Epithelial cell of prostate (primary cell): ENCODE data around the gene TENM4.
A peak's percentile ranks its signal among the peaks of the same experiment; 100 is the strongest.
"Not testable (repeated sequence)": the region's sequence is repeated elsewhere in the genome, so short reads cannot be mapped to it uniquely, and the experiment has no call there.

Experiments used
- DNase-seq: peaks from one replicate; pipeline ENCODE4 v3.0.0-alpha.2; 2011; ENCODE audit warnings: low read depth, low spot score
- H3K27ac ChIP-seq: fragments of 450-650 bp; 2 replicates; pipeline ENCODE4 v1.5.1; 2017; ENCODE audit warnings: mild to moderate bottlenecking

TENM4 gene

DNA sequence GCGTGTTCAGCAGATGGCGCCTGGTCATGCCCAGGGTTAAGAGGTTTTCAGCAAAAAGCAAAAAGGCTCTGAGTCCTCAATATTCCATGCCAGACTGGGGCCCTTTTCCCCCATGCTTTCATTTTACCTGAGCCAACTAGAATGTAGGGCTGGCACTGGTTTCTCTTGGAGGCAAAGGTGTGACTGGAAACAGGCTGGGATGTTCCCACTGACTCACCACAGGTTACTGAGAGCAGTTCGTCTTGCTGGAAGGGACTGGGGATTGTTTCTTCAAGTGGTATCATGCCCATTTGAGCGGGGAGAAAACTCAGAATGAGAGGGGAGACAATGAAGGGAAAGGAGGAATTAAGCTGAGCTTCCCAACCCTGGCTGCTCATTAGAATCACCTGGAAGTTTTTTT lies 243.9 kb downstream of the TENM4 start:
- no peak for DNase-seq

DNA sequence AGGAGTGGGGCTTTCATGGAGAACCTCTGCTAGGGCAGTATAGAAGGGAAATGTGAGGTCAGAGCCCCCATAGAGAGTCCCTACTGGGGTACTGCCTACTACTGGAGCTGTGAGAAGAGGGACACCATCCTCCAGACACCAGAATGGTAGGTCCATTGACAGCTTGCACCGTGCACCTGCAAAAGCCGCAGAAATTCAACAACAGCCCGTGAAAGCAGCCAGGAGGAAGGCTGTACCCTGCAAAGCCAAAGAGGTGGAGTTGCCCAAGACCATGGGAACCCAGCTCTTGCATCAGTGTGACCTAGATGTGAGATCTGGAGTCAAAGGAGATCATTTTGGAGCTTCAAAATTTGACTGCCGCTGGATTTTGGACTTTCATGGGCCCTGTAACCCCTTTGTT lies 245.6 kb downstream of the TENM4 start:
- DNase-seq: no peak
- H3K27ac ChIP-seq: no peak overlapping the region

More for the DNA sequence above, 243.9 kb downstream of the TENM4 start:
- H3K27ac ChIP-seq: no peak overlapping the region

DNA sequence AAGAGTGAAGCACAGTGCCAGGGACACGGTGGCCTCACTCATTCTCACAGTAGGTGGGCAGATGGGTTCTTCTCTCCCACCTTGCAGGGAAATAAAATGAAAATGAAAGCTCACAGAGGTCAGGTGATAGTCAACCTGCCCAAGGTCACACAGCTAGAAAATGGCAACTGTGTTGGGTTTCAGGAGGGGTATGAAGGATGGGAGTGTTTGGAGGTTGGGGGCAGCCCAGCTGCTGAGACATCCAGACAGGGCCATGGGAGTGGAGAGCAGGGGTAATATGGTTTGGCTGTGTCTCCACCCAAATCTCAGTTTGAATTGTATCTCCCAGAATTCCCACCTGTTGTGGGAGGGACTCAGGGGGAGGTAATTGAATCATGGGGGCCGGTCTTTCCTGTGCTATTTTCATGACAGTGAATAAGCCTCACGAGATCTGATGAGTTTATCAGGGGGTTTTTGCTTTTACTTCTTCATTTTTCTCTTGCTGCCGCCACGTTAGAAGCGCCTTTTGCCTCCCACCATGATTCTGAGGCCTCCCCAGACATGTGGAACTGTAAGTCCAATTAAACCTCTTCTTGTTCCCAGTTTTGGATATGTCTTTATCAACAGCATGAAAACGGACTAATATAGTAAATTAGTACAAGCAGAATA lies 247.0 kb downstream of the TENM4 start:
- no peak overlapping the region for H3K27ac ChIP-seq
- DNase-seq: no peak

DNA sequence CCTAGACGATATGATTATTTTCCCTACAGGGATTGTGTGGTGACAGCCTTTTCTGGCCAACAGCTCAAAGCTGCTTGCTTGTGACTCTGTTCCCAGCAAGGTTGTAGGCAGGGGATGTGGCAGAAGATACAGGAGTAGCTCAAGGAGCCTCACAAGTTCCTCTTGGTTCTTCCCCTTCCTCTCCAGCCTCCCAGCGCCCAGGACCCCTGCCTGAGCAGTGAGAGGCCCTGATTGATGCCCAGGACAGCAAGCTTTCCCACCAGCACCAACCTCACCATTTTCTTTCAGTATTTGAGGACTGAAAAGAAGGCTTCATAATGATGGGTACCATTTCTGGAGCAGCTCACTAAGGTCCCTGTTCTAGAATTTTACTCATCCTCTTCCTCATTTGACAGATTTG lies 248.0 kb downstream of the TENM4 start:
- no peak overlapping the region for H3K27ac ChIP-seq
- DNase-seq: no peak

DNA sequence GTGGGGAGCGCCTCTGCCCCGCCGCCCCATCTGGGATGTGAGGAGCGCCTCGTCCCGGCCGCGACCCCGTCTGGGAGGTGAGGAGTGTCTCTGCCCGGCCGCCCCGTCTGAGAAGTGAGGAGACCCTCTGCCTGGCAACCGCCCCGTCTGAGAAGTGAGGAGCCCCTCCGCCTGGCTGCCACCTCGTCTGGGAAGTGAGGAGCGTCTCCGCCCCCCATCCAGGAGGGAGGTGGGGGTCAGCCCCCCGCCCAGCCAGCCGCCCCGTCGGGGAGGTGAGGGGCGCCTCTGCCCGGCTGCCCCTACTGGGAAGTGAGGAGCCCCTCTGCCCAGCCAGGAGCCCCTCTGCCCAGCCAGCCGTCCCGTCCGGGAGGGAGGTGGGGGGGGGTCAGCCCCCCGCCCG lies 249.1 kb downstream of the TENM4 start:
- not testable (repeated sequence) for H3K27ac ChIP-seq, DNase-seq

DNA sequence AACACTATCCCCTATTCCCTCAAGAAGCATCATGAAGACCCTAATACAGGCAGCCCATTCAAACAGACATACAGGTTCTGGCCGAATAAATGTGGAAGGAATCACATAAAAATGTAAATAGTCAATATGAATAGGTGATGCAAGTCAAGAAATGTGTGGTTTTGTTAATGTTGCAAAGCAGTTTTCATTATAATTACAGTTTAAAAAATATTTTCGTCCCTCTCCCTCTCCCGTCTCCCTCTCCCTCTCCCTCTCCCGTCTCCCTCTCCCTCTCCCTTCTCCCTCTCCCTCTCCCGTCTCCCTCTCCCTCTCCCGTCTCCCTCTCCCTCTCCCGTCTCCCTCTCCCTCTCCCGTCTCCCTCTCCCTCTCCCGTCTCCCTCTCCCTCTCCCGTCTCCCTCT lies 250.3 kb downstream of the TENM4 start:
- DNase-seq, H3K27ac ChIP-seq: not testable (repeated sequence)

DNA sequence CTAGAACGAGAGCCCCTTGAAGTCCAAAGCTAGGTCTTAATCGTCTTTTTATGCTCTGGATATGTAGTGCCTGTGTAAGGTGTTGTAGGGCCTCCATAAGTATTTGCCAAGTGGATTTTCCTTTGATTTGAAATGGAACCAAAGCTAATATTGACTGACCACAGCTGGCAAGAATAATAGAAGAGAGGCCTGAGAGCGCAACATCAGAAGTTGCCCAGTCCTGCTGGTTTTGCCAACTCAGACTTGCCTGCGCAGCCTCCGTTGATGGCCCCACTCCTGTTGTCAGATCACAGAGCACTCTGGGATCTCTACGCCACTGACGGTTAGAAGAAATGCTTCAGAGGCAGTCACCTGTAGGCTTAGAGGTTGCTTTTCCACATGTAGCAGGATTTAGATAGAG lies 251.2 kb downstream of the TENM4 start:
- H3K27ac ChIP-seq: no peak overlapping the region
- DNase-seq: no peak

DNA sequence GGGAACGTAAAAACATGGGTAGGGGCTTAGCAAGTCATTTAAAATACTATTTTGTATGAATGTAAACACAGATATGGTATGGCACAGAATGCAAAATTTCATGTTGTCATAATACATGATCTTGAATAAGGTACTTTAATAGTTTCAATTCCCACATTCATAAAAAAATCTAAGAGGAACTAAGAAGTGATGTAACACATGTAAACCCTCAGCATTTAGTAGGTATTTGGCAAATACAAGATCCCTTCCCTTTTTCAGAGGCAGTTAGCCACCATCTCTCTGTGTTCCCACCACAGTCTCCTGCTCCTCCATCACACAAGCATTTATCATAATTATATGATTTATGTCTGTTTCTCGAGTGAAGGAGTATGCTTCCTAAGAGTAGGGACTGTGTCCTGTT lies 251.8 kb downstream of the TENM4 start:
- no peak overlapping the region for H3K27ac ChIP-seq
- no peak for DNase-seq

DNA sequence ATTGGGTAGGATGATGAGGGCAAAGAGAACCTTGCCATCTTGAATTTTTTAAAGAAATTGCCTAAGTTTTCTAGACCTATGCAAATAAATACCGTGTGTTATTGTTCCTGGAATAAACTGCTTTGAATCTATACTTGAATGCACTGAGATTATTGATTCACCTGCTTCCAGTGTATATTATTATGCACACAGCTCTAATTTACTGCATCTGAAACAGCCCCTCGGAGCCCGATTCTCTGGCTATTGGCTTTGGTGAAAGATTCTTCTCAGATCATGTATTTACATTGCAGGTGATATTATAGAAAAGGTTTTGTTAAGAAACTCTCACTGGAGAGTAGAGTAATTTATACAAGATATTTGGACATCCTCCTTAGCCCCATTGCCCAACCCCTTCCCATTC lies 254.2 kb downstream of the TENM4 start:
- H3K27ac ChIP-seq: no peak overlapping the region
- no peak for DNase-seq

DNA sequence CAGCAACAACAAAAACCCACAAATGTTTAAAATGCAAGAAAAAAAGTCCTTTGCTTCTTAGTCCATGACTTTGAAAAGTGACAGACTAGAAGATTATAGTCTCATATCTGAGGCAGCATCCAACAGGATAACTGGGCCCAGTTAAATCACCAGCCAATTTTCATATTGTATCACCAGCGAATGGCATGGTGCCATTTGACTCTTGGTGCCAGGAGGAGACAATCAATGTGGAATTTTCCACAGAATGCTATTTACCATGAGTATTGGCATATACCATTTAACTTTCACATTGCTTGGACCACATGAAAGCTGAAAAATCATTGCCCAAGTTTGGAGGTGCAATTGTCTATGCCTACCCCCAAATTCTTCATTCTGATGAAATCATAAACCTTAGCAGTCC lies 255.5 kb downstream of the TENM4 start:
- no peak overlapping the region for H3K27ac ChIP-seq
- DNase-seq: no peak

DNA sequence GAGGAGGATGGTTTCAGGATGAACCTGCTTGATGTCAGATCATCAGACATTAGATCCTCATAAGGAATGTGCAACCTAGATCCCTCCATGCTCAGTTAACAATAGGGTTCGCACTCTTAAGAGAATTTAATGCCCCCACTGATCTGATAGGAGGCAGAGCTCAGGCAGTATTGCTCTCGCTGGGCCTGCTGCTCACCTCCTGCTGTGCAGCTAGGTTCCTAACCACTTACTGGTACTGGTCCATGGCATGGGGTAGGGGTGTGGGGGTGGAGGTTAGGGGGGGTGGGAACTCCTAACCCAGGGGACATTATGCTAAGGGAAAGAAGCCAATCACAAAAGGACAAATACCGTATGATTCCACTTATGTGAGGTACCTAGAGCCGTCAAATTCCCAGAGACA lies 256.5 kb downstream of the TENM4 start:
- DNase-seq: no peak
- no peak overlapping the region for H3K27ac ChIP-seq

DNA sequence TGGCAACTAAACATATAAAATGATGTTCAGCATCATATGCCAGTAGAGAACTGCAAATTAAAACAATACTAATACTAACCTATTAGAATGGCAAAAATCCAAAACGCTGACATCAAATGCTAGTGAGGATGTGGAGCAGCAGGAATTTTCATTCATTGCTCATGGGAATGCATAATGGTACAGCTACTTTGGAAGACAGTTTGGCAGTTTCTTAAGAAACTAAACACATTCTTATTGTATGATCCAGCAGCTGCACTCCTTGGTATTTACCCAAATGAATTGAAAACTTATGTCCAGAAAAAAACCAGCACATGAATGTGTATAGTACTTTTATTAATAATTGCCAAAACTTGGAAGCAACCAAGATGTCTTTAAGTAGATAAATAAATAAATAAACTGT lies 258.0 kb downstream of the TENM4 start:
- DNase-seq: no peak
- no peak overlapping the region for H3K27ac ChIP-seq

DNA sequence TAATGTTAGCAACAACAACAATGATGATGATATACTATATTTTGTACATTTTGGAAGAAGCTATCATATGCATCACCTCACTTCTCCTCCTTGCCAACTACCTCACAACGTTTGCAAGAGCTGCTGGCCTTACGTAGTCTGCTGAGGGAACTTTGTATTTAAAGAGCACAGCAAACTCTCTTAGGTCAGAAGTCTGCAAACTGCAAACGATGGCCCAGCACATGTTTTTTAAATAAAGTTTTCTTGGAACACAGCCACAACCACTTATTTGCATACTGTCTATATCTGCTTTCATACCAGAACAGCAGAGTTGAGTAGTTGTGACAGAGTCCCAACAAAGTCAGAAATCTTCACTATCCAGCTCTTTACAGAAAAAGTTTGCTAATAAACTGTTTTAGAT lies 261.7 kb downstream of the TENM4 start:
- no peak for DNase-seq
- H3K27ac ChIP-seq: no peak overlapping the region

DNA sequence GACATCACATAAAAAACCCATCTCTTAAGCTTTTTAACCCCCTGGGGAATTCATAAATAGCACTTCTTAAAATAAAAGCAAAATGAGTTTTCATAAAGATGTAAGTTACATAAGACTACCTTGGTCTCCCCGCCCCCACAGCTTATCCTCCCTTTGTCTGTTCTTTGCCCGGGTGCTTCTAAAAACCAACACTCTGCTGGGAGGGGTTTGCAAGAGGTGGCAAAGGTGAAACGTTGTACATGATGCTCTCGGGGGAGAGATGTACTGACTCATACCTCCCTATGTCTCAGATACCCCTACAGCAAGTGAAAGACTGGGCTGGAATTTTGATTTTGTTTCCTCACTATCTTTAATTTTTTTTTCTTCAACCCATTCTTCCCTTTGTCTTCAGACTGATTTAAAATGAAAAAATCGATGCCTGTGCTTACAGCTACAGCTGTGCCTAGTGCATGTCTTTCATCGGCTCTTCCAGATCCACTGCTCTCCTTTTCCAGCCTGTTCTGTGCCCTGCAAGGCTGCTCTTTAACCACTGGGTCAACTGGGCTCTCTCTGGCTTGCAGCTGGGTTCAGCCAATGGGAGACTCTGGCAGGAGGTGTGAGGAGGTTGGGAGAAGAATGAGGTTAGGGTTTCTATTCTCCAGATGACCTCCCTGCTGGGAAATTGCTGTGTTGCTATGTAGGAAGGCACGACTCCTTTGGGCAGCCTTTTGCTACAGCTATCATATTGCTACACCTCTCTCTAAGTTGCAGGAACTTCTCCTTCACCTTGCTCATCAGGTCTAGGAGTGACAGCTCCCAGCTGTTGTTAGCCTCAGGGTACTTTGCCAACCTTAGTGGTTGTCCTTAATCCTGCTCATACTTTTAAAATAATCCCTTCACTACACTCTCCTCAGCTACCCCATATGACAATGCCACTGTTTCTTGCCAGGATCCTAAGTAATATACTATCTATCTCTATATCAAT lies 266.5 kb downstream of the TENM4 start:
- no peak overlapping the region for H3K27ac ChIP-seq
- no peak for DNase-seq

DNA sequence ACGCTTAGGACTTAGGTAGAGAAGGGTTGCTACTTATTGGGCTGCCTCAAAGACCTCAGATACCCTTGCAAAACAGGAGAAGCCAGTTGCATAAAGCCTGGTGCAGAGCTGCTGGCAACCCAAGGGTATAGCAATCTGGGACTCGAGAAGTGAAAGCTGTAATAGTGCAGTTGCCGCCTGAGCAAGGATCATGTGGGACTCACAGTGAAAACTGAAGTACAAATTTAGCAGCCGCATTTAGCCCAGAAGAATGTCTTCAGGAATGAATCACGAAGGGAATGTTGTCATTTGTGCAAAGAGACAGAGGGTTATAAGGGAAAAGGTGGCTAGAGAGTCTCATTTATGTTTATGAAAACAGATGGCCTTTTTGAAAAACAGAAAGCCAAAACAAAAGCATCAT lies 267.2 kb downstream of the TENM4 start:
- DNase-seq: no peak
- no peak overlapping the region for H3K27ac ChIP-seq

DNA sequence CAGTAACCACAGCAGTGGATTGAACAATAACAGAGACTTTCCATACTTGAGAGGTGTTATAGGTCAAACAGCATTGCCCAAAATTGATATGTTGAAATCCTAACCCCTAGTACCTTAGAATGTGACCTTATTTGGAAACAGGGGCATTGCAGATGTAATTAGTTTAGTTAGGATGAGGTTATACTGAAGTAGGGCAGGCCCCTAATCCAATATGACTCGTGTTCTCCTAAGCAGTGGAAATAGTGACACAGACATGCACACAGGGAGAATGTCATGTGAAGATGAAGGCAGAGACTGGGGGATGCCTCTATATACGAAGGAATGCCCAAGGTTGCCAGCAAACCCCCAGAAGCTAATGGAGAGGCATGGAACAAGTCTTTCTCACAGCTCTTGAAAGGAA lies 270.5 kb downstream of the TENM4 start:
- no peak for DNase-seq
- H3K27ac ChIP-seq: no peak overlapping the region

DNA sequence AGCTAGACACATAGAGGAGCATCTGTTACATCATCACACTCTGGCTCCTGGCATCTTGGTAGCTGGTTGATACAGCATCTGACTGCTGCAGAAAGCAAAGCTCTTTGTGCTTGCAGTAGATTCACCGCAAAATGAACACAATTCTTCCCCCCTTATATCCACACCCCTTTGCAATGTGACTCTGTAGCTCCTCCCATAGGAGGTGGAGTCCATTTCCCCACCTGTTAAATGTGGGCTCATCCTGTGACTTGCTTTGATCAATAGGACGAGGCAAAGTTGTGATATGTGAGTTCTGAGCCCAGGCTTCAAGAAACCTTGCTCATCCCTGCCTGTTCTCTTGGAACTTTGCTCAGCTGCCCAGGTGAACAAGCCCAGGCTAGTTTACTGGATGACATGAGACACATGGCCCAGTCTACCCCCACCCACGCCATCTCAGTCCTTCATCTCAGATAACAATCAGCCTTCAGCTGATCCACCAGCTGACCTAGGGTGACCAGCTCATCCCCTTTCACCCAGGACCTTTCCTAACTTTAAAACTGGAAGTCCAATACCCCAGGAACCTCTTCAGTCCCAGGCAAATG lies 272.2 kb downstream of the TENM4 start:
- H3K27ac ChIP-seq: peak overlapping the region; percentile 16
- DNase-seq: peak; percentile 39

DNA sequence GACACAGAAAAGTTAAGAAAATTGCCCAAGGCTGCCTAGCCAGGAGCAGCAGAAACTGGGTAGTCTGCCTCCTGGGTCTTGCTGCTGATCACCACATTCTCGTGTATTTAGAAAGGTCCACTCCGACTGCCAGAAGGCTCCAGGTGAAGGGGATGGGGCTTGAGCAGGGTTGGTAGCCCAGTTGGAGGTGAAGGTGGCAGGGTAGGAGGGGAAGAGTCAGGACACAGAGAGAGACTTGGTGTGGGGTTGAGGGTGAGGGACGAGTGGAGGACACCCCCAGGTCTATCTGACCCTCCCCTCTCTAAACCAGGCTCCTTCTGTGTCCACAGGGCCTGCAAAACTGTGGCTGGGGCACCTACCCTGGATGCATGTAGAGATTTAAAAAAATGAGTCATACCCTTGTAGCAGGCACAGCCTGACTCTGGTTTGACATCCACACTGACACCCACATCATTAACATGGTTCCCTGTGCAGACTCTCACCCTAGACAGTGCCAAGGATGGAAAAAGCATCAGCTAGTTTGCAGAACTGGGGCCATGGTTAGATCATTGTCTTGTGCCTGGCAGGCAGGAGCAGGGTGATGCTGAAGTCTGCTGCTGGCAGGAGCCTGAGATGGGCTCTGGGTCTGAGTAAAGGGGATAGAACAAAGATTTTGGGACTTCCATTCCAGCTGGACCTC lies 273.2 kb downstream of the TENM4 start:
- no peak overlapping the region for H3K27ac ChIP-seq
- DNase-seq: no peak

DNA sequence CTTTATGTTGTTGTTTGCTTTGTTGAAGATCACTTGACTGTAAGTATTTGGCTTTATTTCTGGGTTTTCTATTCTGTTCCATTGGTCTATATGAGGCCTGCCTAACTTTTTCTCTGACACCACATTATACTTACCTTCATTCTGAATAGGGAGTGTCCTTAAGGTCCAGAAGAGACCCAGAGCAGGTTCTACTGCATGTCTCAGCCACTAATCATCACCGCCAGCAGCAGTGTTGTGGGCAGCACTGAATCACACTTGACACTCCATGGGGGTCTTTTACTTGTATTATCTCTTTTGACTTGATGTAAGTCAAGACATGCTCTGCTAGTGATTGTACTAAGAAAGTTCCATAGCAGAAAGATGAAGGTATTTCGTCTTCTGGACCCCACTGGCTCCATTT lies 274.9 kb downstream of the TENM4 start:
- H3K27ac ChIP-seq: peak overlapping the region; percentile 32
- peak; percentile 39 for DNase-seq

DNA sequence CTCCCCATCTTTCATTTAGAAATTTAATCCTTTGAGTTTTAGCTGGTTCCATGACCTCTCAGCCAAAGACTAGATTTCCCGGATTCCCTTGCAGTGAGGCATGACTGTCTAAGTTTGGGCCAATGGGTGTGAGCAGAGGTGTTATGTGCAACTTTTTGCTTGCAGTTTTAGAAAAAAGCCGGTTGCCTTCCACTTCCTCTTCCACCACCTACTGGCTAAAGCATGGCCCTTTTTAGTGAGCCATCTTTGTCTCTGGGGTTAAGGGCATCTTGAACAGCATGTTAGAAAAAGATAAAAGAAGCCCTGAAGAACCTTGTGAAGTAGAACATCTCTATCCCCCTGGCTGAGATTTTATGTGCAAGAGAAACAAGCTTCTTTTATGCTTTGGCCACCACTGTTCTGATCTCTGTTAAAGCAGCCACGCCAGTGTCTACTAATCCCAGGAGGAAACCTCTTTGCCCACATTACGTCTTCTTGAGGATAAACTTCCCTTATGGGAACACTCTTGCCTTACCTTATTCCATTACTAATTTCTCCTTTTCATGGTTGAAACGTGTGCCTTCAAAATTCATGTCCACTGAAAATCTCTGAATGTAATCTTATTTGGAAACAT lies 279.9 kb downstream of the TENM4 start:
- H3K27ac ChIP-seq: no peak overlapping the region
- DNase-seq: no peak
